Keratinocyte (primary cell): ENCODE results near the gene UCK2.

ENCODE experiments used
- EZH2 ChIP-seq: IDR thresholded peaks from one replicate; pipeline ENCODE4 v1.6.1; 2012; ENCODE audit warnings: inconsistent platforms, mild to moderate bottlenecking, low read length, moderate library complexity
- TF ChIP-seq, protein P1 (sequence below), 3 experiments: IDR thresholded peaks in 1 of 3; conservative IDR thresholded peaks in 1 of 3; optimal IDR thresholded peaks in 1 of 3; 2 replicates in 2 of 3; 3 replicates in 1 of 3; pipeline versions ENCODE3 to v1.5.1; 2011; ENCODE audit warnings: low read length in 3 of 3, mild to moderate bottlenecking in 3 of 3, moderate library complexity in 2 of 3, control low read depth in 1 of 3, inconsistent platforms in 1 of 3; ENCODE audit not compliant: insufficient read depth in 2 of 3; ENCODE audit errors: extremely low read depth in 1 of 3

DNA sequence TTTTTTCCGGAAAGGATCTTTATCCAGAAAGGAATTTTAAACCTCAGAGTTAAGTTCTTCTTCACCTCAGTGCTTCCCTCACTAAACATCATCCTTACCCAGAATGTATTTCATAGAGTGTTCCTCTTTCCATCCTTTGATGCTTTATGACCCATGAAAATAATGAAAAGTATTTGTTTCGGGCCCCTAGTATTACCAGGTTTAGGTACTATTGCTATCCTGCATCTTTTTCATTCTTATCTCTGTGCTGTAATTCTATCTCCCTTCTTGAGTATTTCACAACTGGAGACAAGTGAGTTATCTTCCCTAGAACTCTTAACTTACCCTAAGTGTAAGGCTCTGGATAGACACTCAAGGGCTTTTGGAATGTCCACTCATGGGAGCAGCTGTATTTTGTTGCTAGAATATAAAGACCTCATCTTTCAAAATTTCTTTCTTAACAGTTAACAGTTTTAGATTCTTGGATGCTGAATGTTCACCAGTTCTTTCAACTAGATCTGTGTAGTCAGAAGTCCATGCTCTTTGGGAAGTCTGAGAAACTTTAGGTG is 26.2 kb downstream of the UCK2 start:
- TF ChIP-seq, protein P1, sequence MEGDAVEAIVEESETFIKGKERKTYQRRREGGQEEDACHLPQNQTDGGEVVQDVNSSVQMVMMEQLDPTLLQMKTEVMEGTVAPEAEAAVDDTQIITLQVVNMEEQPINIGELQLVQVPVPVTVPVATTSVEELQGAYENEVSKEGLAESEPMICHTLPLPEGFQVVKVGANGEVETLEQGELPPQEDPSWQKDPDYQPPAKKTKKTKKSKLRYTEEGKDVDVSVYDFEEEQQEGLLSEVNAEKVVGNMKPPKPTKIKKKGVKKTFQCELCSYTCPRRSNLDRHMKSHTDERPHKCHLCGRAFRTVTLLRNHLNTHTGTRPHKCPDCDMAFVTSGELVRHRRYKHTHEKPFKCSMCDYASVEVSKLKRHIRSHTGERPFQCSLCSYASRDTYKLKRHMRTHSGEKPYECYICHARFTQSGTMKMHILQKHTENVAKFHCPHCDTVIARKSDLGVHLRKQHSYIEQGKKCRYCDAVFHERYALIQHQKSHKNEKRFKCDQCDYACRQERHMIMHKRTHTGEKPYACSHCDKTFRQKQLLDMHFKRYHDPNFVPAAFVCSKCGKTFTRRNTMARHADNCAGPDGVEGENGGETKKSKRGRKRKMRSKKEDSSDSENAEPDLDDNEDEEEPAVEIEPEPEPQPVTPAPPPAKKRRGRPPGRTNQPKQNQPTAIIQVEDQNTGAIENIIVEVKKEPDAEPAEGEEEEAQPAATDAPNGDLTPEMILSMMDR (optimal IDR thresholded peaks at IDR 0.05 in 1 of 3, IDR thresholded peaks at IDR 0.05 in 1 of 3, conservative IDR thresholded peaks at IDR 0.05 in 1 of 3; ENCODE audit: extremely low read depth in 1 of 3, insufficient read depth in 2 of 3, low read length in 3 of 3): no peak
- TF ChIP-seq EZH2: no peak
